HG02852 (cell line): ENCODE data around the gene NUTM2G.
"Not testable (repeated sequence)": the region's sequence is repeated elsewhere in the genome, so short reads cannot be mapped to it uniquely, and the experiment has no call there.

Source experiments
- ATAC-seq: cut with Tn5 transposase; IDR thresholded peaks from one replicate; pipeline ENCODE4 v1.9.1; 2021; ENCODE audit warnings: mild to moderate bottlenecking, moderate library complexity; ENCODE audit not compliant: unreplicated experiment

Gene NUTM2G

GRCh38 chr9:96941628-96942027, 13.0 kb downstream of the NUTM2G start:
- ATAC-seq: not testable (repeated sequence)

- ATAC-seq: not testable (repeated sequence)
These were observed 13.5 kb downstream of the NUTM2G start for GRCh38 chr9:96942181-96942580.

GRCh38 chr9:96949346-96949745, 20.7 kb downstream of the NUTM2G start:
- ATAC-seq: not testable (repeated sequence)

GRCh38 chr9:96950539-96950938, 21.9 kb downstream of the NUTM2G start:
- not testable (repeated sequence) for ATAC-seq

GRCh38 chr9:96967591-96967990, 38.9 kb downstream of the NUTM2G start:
- not testable (repeated sequence) for ATAC-seq

GRCh38 chr9:96972552-96972951, 43.9 kb downstream of the NUTM2G start:
- not testable (repeated sequence) for ATAC-seq

GRCh38 chr9:96974037-96974436, 45.4 kb downstream of the NUTM2G start:
- not testable (repeated sequence) for ATAC-seq

GRCh38 chr9:96983496-96984122, 55.0 kb downstream of the NUTM2G start:
- ATAC-seq: not testable (repeated sequence)

- not testable (repeated sequence) for ATAC-seq
These were observed 55.5 kb downstream of the NUTM2G start for GRCh38 chr9:96984139-96984538.

GRCh38 chr9:96984887-96985286, 56.2 kb downstream of the NUTM2G start:
- ATAC-seq: not testable (repeated sequence)
